Peyer's patch (tissue), 4 donors: ENCODE measurements around the gene CNOT4. TPM values are rescaled to one million over a fixed set of nuclear protein-coding genes. Genes with fewer than 3 reads are reported as not detected.

Source experiments
- DNase-seq, 3 donors: peaks; one replicate each; pipeline ENCODE4 v3.0.0-alpha.2; 2017 to 2019
- H3K27ac ChIP-seq, 4 donors: fragments of 200-600 bp; sonication (generic); one replicate each; pipeline ENCODE4 v1.5.1; 2016 to 2019
- H3K27me3 ChIP-seq, 2 donors: fragments of 200-600 bp; sonication (generic); one replicate each; pipeline ENCODE4 v1.5.1; 2019
- H3K36me3 ChIP-seq, 3 donors: fragments of 200-600 bp; sonication (generic); one replicate each; pipeline ENCODE4 v1.5.1; 2016 to 2019
- H3K4me1 ChIP-seq, 4 donors: fragments of 200-600 bp; sonication (generic); one replicate each; pipeline ENCODE4 v1.5.1; 2016 to 2019
- H3K4me3 ChIP-seq, 4 donors: fragments of 200-600 bp; sonication (generic); 1 replicate in 3 of 4; 2 replicates in 1 of 4; pipeline ENCODE4 v1.5.1; 2016 to 2019; ENCODE audit warnings: mild to moderate bottlenecking in 1 of 4
- H3K9me3 ChIP-seq, 4 donors: fragments of 200-600 bp; sonication (generic); one replicate each; pipeline ENCODE4 v1.5.1; 2016 to 2019; ENCODE audit warnings: mild to moderate bottlenecking in 1 of 4
- POLR2A ChIP-seq, 2 donors: fragments of 450-650 bp; IDR thresholded peaks; one replicate each; pipeline ENCODE4 v1.5.1; 2017; ENCODE audit warnings: antibody characterized with exemption in 2 of 2, mild to moderate bottlenecking in 2 of 2, moderate library complexity in 2 of 2
- total RNA-seq, 4 donors: library from RNA; depleted of rRNA; stranded (reverse); fragments of >200 nt; gene quantifications; one replicate each; pipeline ENCODE4 v1.1.0, GENCODE V29; 2016
- TF ChIP-seq, protein P1 (sequence below), 6 experiments: fragments of 450-650 bp in 4 of 6; fragments of 200-600 bp in 2 of 6; sonication (generic) in 1 of 6; IDR thresholded peaks; one replicate each; pipeline ENCODE4 v1.5.1; 2017 to 2019; ENCODE audit warnings: antibody characterized with exemption in 6 of 6, mild to moderate bottlenecking in 3 of 6, moderate library complexity in 1 of 6

CNOT4 gene
- total RNA-seq, 4 donors from 2014 or later = 20.2 to 35.5 (median 24.1) TPM

DNA sequence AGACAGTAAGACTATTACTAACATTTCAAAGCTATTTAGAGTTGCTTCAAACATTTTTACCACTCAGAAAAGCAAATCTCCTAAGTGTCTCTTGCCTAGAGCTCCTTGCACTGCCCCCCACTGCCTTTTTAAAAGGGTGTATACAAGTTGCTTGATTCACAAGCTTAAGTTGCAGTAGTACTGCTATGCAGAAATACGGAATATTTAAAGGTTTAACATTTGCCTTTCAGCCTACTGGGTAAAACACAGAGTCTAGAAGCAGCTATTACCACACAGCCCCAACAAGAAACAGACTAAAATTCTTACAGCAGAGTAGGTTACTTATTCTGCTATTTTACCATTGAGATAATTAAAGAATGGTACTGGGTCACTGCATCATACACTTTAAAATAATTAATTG is 128.5 kb downstream of the CNOT4 start:
- Histone ChIP-seq H3K27ac (no peak overlapping the region), H3K4me1 (no peaks in the 10 kb centered on the region), H3K4me3 (no peak overlapping the region), H3K27me3 (no peaks in the 10 kb centered on the region), H3K9me3 (no peaks in the 10 kb centered on the region), H3K36me3 (no peaks in the 10 kb centered on the region)
- DNase-seq = no peak
- TF ChIP-seq, protein P1, sequence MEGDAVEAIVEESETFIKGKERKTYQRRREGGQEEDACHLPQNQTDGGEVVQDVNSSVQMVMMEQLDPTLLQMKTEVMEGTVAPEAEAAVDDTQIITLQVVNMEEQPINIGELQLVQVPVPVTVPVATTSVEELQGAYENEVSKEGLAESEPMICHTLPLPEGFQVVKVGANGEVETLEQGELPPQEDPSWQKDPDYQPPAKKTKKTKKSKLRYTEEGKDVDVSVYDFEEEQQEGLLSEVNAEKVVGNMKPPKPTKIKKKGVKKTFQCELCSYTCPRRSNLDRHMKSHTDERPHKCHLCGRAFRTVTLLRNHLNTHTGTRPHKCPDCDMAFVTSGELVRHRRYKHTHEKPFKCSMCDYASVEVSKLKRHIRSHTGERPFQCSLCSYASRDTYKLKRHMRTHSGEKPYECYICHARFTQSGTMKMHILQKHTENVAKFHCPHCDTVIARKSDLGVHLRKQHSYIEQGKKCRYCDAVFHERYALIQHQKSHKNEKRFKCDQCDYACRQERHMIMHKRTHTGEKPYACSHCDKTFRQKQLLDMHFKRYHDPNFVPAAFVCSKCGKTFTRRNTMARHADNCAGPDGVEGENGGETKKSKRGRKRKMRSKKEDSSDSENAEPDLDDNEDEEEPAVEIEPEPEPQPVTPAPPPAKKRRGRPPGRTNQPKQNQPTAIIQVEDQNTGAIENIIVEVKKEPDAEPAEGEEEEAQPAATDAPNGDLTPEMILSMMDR (IDR thresholded peaks at IDR 0.05) = no peak
- no peak for TF ChIP-seq POLR2A (IDR thresholded peaks at IDR 0.05)

DNA sequence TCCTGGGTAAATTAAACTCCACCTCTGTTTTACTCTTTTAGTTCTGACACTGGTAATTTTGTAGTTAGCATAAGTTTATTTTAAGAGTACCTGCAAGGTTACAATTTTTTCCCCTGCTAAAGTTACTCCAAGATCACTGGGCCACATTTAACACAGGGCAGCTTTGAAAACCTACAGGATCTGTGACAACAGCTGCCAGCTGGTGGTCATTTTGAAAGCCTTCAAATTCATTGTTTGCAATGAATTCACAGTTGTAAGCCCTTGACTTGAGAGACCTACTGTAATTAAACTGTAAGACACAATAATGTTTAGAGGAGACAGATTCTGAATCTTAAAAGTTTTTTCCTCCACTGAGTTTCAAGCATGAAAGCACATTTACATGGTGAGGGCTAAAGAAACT is 129.6 kb downstream of the CNOT4 start:
- H3K9me3 ChIP-seq = no peaks in the 10 kb centered on the region
- H3K36me3 ChIP-seq = no peaks in the 10 kb centered on the region
- H3K27ac ChIP-seq = no peak overlapping the region
- no peak overlapping the region for H3K4me3 ChIP-seq
- DNase-seq = no peak
- H3K4me1 ChIP-seq = no peaks in the 10 kb centered on the region
- H3K27me3 ChIP-seq = no peaks in the 10 kb centered on the region
- TF ChIP-seq POLR2A (IDR thresholded peaks at IDR 0.05) = no peak
- TF ChIP-seq, protein P1 (IDR thresholded peaks at IDR 0.05) = no peak

DNA sequence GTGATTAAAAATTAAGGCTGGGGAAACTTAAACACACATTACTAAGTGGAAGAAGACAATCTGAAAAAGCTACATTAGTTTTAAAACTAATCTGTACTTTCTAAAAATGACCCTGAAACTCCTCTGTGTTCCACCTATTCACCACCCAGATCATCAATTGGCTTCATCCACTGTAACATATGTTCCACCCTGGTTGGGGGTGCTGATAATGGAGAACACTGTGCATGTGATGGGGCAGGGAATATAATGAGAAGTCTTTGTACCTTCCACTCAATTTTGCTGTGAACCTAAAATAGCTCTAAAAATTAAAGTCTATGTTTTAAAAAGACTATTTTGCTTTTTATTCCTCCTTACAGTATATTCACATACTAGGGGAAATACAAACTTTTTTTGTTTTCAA is 132.7 kb downstream of the CNOT4 start:
- H3K27me3 ChIP-seq = no peaks in the 10 kb centered on the region
- no peaks in the 10 kb centered on the region for H3K9me3 ChIP-seq
- no peaks in the 10 kb centered on the region for H3K4me1 ChIP-seq
- H3K4me3 ChIP-seq = no peak overlapping the region
- no peaks in the 10 kb centered on the region for H3K36me3 ChIP-seq
- DNase-seq = no peak
- H3K27ac ChIP-seq = no peak overlapping the region
- TF ChIP-seq, protein P1 (IDR thresholded peaks at IDR 0.05) = no peak
- TF ChIP-seq POLR2A (IDR thresholded peaks at IDR 0.05) = no peak

DNA sequence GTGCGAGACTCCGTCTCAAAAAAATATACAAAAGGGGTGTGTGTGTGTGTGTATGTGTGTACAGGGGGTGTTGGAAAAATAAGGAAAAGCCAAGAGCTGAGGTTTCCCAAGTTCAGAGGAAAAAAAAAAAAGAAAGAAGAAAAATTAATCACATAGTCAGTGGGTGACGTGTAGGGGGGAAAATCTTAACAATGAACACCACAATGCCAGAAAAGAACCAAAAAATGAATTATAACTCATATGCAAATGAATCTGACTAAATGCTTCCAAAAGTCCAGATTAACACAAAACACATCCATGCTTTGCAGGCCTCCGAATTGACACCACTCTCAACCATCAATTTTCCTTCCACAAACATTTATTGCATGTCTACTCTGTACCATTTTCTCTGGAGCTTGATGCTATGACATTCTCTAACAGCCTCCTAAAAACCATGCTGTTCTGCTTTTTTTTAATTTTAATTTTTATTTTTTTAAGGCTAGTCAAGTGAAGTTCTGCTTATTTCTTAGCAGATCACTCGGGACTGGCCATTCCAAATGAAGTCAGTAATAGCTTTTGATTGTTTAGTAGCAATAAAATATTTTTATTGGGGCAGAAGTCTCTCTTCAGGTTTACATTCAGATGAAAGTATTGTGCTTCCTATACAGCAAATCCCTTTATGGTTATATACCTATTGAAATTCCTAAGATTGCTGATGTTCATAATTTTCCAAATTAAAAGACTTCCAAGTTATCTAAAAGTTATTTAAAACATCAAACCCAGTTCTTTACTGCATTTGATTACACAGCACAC is 133.8 kb downstream of the CNOT4 start:
- Histone ChIP-seq H3K4me1 (no peaks in the 10 kb centered on the region), H3K27ac (no peak overlapping the region), H3K9me3 (no peaks in the 10 kb centered on the region), H3K4me3 (no peak overlapping the region), H3K36me3 (no peaks in the 10 kb centered on the region), H3K27me3 (no peaks in the 10 kb centered on the region)
- DNase-seq = no peak
- TF ChIP-seq, protein P1 (IDR thresholded peaks at IDR 0.05) = no peak
- TF ChIP-seq POLR2A (IDR thresholded peaks at IDR 0.05) = no peak

DNA sequence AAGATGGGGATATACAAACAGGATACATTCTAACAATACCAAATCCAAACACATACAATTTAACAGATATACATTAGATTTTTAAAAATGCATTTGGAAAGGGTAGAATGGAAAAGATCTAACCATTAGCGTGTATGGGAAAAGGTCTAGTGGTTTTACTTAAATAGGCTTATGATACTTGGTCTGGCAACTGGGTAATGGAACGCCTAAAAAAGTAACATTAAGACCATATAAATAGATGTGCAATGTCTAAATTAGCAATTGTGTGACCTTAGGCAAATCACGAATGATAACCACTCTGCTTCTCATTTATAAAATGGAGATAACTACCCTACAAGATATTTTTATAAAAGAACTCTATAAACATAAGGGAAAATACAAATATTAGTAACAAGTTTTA is 135.2 kb downstream of the CNOT4 start:
- no peak overlapping the region for H3K27ac ChIP-seq
- DNase-seq = no peak
- no peaks in the 10 kb centered on the region for H3K4me1 ChIP-seq
- H3K36me3 ChIP-seq = no peaks in the 10 kb centered on the region
- H3K4me3 ChIP-seq = no peak overlapping the region
- TF ChIP-seq POLR2A (IDR thresholded peaks at IDR 0.05) = no peak
- TF ChIP-seq, protein P1 (IDR thresholded peaks at IDR 0.05) = no peak
- H3K27me3 ChIP-seq = no peaks in the 10 kb centered on the region
- H3K9me3 ChIP-seq = no peaks in the 10 kb centered on the region
